Stimulated activated CD8-positive, alpha-beta memory T cell treated with anti-CD3 and anti-CD28 coated beads, Interleukin-15, amount 100 ng/mL, for 1 hour (primary cell): Measurements from ENCODE around the gene RGS19.
A peak's percentile ranks its signal among the peaks of the same experiment; 100 is the strongest.

Source experiments
- DNase-seq: peaks from one replicate; pipeline ENCODE4 v3.0.0-alpha.2; 2020; ENCODE audit warnings: low read depth

RGS19 gene

DNA sequence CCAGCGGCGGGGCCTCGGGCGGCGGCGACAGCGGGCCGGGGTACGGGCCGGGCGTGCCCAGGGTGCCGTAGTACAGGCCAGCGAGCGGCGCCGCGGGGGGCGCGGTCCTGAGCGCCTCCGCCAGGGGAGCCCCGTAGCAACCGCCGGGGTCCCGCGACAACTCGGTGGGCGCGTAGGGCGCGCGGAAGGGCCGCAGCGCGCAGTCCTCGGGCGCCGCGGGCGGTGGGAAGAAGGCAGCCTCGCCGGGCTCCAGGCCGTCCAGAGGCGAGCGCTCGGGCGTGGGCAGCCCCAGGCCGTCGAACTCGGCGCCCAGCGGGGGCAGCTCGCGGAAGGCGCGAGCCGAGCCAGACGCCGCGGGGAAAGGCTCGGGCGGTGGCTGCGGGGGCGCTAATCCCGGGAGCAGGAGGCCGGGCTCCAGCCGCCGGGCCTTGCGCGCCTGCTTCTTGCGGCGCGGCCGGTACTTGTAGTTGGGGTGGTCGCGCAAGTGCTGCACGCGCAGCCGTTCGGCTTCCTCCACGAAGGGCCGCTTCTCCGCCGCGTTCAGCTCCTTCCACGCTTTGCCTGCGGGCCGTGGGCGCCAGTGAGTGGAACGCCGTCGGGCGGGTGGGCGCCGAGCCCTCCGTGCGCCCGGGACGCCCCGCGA lies 30.8 kb downstream of the RGS19 start:
- no peak for DNase-seq

- no peak for DNase-seq
Observed at GRCh38 chr20:64047968-64048401, 31.3 kb downstream of the RGS19 start.

DNA sequence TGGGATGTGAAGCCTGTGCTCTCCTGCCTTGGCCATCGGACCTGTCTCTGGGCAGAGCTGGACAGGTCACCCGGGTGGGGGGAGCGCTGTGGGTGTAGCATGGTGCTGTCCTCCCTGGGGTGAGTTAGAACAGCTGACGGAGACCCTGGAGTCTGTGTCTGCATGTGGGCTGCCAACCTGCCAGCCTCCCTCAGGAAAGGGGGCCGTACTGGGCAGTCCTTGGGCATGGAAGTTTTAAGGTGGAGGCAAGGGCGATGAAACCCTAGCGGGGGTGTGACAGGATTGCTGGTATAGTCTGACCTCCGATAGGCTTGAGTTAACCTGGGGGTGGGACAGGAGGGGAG lies 32.3 kb downstream of the RGS19 start:
- no peak for DNase-seq

GRCh38 chr20:64045346-64046011 lies 33.8 kb downstream of the RGS19 start:
- no peak for DNase-seq

DNA sequence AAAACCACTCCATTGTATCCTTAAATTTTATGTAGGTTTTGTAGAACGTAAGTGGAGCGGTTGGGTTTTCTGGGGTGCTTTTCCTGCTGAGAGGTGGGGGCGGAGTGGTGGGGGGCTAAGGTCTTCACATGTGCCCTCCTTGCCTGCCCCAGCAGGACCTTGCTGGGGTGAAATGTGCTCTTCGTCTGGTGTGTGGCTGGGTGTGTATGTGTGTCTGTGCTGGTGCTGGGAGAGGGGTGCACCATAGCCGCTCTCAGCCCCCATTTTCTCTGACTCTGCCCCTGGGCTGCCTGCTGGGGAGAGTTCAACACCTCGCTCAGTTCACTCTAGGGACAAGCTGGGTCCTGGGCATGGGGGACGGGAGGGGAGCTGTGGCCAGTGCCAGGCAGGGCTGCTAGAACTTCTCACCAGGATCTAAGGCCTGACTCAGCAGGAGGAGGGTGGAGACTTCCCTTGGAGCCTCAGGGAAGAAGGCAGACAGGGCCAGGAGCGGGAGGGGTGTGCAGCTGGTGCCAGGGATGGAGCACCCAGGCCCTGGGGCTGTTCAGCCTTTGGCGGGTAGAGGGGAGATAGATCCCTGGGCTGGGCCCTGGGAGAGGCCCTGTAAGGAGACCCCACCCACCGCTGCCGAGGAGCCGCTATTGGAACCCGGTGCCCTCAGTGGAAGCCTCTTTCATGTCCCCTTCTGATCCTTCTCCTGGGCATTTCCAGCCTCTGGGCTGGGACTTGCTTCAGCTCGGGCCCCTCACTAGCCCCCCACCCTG lies 34.7 kb downstream of the RGS19 start:
- DNase-seq: no peak

DNA sequence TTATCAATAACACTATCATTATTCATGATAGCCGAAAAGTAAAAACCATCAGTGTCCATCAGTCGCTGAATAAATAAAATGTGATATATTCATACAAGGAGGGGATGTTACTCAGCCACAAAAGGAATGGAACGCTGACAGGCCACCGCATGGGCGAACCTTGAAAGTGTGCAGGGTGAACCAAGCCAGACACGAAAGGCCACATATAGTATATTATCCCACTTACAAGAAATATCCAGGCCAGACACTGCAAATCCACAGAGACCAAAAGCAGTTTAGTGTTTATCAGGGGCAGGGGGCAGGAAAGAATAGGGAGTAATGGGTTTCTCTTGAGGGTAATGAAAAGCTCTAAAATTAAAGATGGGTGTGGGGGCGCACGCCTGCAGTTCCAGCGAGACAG lies 35.5 kb downstream of the RGS19 start:
- DNase-seq: no peak

GRCh38 chr20:64042054-64042781 lies 37.1 kb downstream of the RGS19 start:
- no peak for DNase-seq

- no peak for DNase-seq
Observed at GRCh38 chr20:64041781-64042053, 37.6 kb downstream of the RGS19 start.

DNA sequence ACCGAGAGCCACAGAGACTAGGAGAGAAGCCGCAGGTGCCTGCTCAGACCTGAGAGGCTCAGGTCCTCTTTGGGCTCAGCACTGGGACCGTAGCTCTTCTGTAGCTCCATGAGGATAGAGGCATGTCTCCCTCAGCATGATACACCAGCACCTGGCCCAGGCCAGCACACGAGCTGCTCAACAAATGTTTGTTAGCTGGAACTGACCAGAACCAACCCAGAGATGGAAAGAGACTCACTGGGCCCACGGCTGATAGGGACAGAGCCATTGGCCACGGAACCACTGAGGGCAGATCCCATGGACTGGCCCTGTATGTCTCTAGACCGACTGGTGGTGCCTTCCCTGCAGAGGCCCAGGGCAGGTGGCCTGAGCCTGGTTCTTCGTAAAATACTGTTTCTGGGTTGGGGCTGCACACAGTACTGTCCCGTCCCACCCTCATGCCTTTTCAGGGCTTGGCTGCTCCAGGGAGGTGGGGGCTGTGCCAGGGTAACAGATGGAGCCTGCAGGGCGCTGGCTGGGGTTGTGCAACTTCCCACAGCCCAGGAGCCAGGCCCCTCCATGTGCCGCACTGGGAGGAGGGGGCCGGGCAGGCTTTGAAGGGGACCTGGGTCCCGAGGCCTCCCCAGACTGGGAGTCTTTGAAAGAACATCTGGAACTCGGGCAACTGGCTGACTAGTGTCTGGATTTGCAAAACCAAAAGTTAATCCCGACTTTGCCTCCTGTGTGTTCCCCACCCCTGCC lies 38.1 kb downstream of the RGS19 start:
- DNase-seq: no peak

GRCh38 chr20:64040231-64041039 lies 38.9 kb downstream of the RGS19 start:
- no peak for DNase-seq

GRCh38 chr20:64039293-64040160 lies 39.8 kb downstream of the RGS19 start:
- DNase-seq: no peak

- DNase-seq: peak; percentile 56
Observed at GRCh38 chr20:64038565-64039292, 40.6 kb downstream of the RGS19 start.

DNA sequence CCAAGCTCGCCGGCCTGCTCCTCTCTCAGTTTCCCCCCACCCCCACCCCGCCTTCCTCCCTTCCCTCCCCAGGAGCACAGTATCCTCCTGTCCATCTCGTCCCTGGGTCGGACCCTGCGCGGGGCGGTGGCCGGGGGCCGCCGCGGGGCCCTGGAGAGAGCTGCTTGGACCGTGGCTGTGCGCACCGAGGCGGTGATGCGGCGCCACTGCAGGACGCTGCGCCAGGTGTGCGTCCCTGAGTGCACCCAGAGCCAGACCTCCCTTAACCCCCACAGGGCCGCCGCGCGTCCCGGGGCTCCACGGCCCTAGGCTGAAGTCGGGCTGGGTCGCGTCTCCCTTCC lies 41.1 kb downstream of the RGS19 start:
- DNase-seq: no peak

GRCh38 chr20:64037498-64038213 lies 41.7 kb downstream of the RGS19 start:
- DNase-seq: no peak

DNA sequence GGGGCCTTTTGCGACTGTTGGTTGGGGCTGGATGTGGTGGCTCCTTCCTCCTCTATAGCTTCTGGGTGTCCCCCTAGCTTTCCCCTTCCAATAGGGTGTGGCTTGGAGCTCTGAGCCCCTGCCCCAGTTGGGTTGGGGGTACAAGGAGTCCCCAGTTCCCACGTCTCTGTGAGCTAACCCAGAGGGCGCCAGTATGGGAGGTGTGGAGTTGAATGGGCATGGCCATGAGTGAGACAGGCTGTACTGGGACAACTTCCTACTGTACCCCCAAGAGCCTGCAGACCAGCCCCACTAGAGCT lies 42.2 kb downstream of the RGS19 start:
- no peak for DNase-seq

DNA sequence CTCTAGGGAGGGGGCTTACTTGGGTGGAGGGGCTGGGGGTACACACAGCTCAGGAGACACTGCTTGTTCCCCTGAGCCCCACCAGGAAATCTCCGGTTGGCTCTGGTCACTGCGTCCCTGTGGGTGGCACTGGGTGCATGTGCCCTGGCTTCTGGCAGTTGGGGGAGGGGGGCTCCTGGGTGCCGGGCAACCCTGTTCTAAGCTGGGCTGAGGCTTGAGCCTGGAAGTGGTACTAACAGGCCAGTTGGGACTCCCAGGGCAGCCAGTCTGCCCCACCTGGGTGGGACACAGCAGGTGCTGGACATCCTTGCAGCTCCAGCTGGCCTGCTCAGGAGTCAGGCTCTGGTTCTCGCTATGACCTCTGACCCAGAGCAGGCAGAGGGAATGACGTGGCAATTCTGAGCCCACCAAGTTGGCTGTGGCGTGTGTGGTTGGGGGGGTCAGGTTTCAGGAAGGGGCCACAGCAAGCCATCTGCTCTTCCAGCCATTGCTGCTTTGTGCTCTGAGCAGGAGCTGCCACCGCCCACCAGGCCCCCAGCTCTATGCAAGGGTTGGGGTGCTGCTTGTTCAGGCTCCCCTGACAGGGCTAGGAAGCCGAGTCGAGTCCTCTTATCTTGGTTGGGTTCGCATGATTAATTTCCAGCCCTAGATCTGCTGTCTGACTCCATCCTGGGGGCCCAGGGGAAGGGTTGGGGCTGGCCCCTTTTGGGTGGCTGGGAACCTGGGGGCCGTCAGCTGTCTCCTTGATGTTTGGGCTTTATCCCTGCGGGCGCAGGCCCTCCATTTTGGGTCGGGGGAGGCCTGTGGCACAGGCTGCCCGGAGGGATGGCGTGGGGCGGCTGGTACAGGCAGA lies 42.7 kb downstream of the RGS19 start:
- no peak for DNase-seq

GRCh38 chr20:64035933-64036345 lies 43.4 kb downstream of the RGS19 start, which contains the start of gene C20orf204:
C20orf204 (plus strand) TSS chr20:64036182; CDS start chr20:64036324, 142 bp downstream.
- no peak for DNase-seq
